NCI-H2029 treated with DMSO at 0.1 percent for 48 hours (cell line): ENCODE results near the gene C15orf39.
"Not testable (repeated sequence)": the region's sequence is repeated elsewhere in the genome, so short reads cannot be mapped to it uniquely, and the experiment has no call there.

ENCODE experiments used
- DNase-seq: peaks from one replicate; lab custom pipeline; 2025; lab: John Stamatoyannopoulos, UW

Gene C15orf39

GRCh38 chr15:75201616-75202250, at the start of gene C15orf39:
Gene C15orf39 (plus strand): TSS chr15:75201882. CDS start chr15:75206049, 4,167 bp downstream.
- no peak for DNase-seq

- no peak for DNase-seq
Measured at GRCh38 chr15:75152382-75153079, 49.2 kb upstream of the C15orf39 start.

- no peak for DNase-seq
Measured at GRCh38 chr15:75153087-75153486, 48.6 kb upstream of the C15orf39 start.

- DNase-seq = no peak
Measured at GRCh38 chr15:75153565-75154276, 48.0 kb upstream of the C15orf39 start.

GRCh38 chr15:75154461-75155062, 47.1 kb upstream of the C15orf39 start:
- no peak for DNase-seq

- DNase-seq = no peak
Measured at GRCh38 chr15:75156326-75157215, 45.1 kb upstream of the C15orf39 start.

- no peak for DNase-seq
Measured at GRCh38 chr15:75158402-75158801, 43.3 kb upstream of the C15orf39 start.

GRCh38 chr15:75159244-75159643, 42.4 kb upstream of the C15orf39 start:
- DNase-seq = no peak

- DNase-seq = no peak
Measured at GRCh38 chr15:75161106-75161916, 40.4 kb upstream of the C15orf39 start.

- DNase-seq = no peak
Measured at GRCh38 chr15:75161917-75162414, 39.7 kb upstream of the C15orf39 start.

GRCh38 chr15:75163150-75163564, 38.5 kb upstream of the C15orf39 start:
- DNase-seq = no peak

GRCh38 chr15:75164625-75165350, 36.9 kb upstream of the C15orf39 start:
- DNase-seq = no peak

GRCh38 chr15:75166489-75167063, 35.1 kb upstream of the C15orf39 start:
- DNase-seq = not testable (repeated sequence)

GRCh38 chr15:75167588-75168350, 33.9 kb upstream of the C15orf39 start:
- no peak for DNase-seq

- DNase-seq = no peak
Measured at GRCh38 chr15:75168374-75168773, 33.3 kb upstream of the C15orf39 start.

GRCh38 chr15:75170203-75170602, 31.5 kb upstream of the C15orf39 start:
- no peak for DNase-seq

- no peak for DNase-seq
Measured at GRCh38 chr15:75170711-75171341, 30.9 kb upstream of the C15orf39 start.

GRCh38 chr15:75171408-75171807, 30.3 kb upstream of the C15orf39 start:
- DNase-seq = no peak
